GM19452 (cell line): ENCODE data around the gene DST.
"Not testable (repeated sequence)": the region's sequence is repeated elsewhere in the genome, so short reads cannot be mapped to it uniquely, and the experiment has no call there.

Experiments used
- ATAC-seq: cut with Tn5 transposase; IDR thresholded peaks from one replicate; pipeline ENCODE4 v1.9.1; 2021; ENCODE audit not compliant: unreplicated experiment

The DST gene

DNA sequence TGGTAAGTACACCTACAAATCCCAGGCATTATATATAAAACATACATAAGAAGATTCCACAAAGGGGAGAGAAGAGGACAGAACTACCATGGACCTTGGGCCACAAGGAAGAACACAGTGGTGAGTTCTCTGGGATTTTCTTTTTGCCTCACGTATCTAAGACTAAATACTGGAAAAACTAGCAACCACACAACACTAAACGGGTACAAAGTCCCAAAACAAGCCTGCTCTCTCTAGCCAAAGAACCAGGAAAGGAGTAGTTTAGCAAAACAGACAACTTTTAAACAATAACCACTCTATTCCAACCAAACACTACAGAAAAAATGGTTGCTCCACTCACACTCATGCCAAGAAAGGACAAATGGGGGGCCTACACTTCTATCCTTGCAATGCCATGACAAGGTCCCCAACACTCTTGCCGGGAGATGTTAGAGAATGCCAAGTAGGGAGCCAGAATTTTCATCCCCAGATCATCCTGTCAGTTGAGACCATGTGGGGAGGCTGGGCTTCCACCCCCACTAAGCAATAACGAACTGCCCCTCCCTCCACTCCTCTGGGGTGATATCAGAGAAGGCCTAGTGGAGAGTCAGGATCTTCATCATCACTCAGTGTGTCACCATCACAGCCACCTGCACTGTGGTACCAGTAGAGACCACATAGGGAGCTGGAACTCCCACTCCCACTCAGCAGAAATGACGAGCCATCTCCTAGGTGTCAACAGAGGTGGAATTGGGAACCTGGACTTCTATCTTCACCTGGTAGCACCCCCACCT lies 123.5 kb downstream of the DST start:
- no peak for ATAC-seq

DNA sequence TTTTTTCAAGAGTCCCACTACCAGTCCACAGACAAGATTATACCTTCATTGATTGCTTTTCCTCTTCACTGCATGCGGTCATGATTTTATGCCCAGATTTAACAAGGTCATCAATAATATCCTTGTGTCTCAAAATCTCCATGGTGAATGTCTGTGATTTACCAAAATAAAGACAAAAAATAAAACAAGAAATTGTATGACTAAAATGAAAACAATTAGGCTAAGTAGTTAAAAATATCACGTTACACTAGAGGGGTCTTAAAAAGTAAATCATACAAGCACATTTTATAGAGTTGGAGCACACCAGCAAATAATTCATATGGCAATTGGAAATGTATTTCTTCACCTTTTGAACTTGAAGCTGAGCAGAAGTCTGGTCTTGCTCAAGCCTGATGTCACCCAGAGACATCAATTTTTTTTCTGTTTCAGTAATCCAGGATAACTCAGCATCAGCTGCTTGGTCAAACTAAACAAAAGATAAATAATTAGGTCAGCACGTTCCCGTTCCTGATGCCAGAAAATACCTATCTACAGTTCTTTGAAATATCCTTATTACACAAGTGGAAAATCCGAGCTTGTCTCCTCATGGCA lies 125.4 kb downstream of the DST start:
- no peak for ATAC-seq

DNA sequence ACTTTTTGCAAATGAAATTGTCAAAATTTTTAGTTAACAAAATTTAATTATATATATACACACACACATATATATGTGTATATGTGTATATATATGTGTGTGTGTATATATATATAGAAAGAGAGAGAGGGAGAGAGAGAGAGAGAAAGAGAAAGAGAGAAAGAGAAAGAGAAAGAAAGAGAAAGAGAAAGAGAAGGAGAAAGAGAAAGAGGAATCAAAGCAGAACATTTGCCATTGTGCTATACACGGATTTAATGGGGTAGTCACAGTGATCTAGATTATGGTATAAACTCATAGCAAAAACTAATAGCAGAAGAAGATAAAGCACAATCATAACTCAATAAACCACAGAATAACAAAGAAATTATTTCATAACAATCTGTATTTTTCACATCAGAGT lies 126.7 kb downstream of the DST start:
- no peak for ATAC-seq

DNA sequence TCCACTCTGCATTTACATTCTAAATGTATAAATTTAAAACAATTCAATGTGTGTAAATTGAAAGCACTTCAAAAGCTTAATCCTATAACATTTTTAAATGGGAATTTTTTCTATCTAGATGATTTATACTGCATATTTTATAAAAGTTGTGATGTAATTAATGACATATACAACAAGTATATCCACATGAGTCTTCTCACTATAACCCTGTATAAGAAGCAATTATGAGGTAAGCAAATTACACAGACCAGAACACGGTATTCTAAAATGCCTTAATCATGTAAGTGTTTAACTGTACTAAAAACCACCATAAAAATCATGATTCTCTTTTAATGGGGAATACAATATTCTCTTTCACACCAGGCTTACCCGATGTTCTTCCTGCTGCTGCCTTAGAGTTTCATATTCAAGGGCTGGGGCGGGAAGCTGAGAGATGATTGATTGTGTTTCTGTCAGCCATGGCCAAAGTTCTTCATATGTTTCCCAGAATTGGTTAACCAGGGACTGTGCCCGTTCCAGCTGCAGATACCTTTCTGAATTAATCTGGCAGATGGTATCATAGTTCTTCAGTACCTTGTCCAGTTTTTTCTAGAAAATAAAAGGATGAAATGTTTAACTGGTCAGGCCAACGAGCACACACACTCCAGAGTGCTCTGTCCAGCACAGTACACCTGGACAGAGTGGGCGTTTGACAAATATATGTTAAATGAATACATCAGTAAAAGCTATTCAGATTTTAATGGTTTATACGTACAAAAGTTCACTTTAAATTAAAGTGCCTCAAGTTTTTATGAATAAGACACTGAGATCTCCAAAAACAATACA lies 127.4 kb downstream of the DST start:
- no peak for ATAC-seq

DNA sequence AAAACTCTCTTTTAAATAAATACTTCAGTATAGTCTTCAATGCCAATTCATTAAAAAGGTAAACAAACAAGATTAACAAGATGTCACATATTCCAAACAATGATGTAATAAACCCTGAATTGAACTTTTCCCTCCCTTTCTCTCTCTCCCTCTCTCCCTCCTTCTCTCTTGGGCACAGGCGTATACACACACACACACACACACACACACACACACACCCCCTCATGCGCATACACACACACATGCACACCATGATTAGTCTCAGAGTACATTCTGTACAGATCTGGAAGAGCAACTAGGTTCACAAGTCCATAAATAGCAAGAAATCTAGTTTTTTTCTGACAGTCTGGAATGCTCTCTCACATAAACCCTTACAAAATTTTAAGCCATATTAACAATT lies 128.3 kb downstream of the DST start:
- ATAC-seq, result no peak

DNA sequence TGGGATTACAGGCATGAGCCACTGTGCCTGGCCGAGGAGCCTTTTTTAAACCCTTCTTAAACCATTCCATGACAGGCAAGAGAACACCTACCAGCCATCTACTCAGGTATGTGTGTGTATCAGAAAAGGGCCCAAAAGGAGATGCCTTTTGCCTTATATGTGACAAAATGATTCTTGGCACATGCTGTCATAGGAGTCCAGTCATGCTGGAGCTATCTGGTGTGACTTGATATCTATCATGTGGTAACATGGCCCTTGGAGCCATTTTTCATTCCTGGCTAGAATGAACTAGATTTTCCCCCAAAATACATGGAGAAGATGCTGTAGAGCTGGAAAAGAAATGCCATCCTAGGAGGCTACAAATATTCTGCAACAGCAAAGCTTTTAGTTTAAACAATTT lies 129.1 kb downstream of the DST start:
- no peak for ATAC-seq

DNA sequence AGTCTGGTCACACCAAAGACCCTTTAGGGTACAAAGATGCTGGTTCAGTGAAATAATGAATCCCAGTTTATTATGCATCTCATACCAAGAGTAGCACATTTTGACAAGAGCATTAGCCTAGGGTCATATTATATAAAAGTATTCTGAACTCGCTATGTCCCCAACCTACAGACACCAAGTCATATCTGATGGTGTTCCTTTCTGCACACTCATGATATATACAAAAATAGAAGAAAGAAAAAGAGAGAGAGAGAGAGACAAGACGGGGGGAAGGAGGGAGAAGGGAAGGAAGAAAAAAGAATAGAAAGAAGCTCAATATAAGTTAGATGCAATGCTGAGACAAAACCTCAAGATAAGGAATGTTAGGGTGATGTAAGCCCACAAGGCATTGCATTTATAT lies 131.1 kb downstream of the DST start:
- no peak for ATAC-seq

DNA sequence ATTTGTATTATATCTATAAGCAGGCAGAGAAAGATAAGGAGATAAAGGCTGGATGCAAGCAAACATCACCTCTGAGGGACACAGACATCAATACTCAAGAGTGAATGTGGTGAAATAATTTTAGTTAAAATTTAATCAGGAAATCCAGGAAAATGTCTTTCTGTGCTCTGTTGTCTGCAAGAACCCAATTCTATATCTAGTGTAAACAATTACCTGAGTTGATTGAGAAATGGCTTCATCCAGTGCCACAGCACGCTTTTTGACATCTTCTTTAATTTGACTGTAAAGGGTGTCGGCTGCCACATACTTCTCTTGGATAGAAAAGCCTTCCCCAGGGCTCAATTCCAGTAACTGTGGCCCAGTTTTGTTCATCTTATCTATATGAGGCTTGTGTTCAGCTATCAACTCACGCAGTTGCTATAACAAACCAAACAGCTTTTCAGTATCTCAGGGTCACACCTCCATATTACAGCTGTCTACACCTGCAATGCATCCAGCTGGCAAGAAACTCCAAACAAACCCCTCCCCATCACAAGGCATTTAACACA lies 131.6 kb downstream of the DST start:
- no peak for ATAC-seq

DNA sequence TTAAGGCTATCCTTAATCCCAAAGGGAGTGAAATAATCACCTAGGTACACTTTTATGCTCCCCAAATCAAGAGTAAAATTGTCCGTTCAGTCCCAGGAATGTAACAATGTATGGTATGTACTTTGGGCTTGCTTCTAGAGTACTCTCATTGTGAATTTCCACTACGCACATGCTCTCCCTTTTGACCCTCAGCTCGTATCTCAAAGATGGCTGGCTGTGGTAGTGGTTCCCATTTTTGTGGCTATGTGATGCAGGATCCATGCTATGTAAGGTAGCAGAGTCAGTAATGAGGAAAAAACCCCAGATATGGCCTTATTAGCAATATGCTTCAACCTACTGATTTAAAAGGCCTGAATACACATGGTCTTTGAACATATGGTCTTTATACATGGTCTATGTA lies 133.7 kb downstream of the DST start:
- no peak for ATAC-seq

DNA sequence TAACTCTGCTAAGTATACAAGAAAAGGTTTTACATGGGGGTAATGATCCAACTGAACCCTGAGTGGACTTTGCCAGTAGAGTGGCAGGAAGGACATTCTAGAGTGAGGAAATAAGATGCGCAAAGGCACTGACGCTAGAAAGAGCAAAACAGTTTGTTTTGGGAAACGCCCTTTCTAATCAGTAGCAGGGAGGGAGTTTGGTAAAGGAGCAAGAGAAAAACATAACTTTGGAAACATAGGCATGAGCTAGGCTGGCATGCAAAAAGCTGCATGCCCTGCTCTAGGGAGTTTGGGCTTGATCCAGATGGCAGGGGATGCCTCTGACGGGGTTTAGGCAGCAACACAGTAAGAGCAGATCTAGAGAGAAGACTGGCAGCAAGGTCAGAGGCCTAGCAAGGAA lies 135.2 kb downstream of the DST start:
- ATAC-seq, result no peak

DNA sequence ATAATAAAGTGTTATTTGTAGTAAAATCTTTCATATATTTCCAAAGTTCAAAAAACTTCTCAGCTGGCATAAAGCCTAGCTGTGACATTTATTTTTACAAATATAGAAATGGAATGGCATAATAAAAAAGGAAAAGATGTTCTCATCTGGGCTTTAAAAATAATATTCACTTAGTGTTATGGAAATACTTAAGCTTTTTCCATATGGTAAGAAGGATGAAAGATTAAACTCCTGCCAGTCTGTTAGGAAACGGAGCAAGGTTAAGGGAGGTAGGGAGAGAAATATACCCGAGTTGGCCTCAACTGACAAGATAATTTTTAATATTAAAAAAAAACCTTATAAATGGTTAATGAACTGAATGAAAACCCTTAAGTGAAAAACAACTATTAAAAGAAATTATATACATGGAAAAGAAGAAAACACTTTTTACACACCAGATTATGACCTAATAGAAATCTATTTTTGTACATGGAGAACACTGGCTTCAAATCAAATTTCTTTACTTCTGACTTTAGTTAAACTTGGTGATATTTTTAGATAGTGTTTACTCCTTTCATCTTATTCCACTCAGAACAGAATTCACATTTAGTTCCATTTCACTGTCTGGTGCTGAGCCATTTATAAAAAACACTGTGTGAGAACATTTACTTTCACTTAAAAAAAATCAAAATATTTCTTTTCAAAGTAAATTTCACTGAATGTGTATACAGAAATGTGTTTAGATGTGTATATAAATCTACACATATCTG lies 137.0 kb downstream of the DST start:
- ATAC-seq, result no peak

DNA sequence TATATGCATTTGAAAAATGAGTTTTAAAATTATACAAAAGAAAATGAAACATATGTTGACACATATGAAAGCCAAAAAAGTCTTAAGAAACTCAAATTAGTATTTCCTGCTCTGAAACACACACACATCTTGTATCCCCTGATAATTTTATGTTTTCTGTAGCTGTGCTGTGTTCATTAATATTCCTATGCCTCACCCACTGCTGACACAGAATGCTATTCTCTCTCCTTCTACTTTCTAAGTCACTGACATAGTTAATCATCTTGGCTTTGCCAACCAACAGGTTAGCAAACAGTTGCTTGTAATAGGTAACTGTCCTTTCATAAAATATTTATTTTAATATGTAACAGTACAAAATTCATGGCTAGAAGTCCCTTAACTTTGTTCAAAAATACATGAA lies 140.7 kb downstream of the DST start:
- no peak for ATAC-seq

DNA sequence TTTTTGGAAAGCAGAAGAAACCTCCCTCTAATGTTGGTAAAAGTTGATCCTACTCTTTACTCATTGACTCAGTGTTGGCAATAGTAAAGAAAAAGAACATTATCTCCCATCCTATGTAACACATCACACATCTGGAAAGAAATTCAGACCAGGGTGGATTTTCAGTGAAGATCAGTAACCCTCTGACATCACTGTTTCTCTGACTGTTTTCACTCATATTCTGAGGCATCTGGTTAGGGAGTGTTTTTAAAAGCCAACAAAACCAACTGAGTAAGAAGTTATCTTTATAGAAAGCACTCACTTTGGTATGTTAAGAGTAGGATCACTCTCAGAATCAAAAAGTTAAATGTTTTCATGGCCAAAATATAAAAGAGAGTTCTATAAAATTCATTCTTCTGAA lies 143.6 kb downstream of the DST start:
- ATAC-seq, result no peak

DNA sequence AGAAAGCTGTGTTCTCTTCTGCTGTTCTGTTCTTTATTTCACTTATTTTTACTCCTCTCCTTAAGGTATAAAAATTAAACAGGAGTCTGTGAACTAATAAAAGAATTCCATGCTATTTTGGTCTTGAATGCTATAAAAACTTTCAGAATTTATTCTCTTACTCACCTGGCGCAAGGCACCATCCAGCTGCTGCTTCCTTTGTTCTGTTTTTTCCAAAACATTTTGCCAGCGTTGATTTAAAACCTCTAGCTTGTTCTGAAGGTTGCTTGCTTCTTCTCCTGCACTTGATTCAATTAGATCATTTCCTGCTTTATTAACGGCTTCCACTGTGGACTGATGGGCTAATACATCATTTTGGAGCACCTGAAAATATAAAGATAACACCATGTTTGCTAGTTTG lies 145.0 kb downstream of the DST start:
- no peak for ATAC-seq

DNA sequence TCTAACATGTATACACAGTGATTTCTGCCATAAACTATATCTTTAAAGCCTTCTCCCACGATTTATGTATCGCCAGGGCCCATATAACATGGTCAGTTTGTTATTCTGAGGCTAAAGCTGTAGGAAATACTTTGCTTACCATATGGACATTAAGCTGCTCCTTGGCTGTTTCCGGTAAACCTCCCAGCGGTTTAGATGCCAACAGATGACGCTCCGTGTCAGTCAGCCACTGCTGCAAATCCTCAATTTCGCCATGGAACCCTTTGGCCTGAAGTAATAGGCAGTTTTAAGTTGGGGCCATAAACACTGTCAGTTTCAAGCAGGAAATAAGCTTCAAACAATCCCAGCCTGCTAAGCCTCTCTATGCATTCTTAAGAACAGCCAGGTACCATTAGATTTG lies 145.4 kb downstream of the DST start:
- ATAC-seq, result no peak

DNA sequence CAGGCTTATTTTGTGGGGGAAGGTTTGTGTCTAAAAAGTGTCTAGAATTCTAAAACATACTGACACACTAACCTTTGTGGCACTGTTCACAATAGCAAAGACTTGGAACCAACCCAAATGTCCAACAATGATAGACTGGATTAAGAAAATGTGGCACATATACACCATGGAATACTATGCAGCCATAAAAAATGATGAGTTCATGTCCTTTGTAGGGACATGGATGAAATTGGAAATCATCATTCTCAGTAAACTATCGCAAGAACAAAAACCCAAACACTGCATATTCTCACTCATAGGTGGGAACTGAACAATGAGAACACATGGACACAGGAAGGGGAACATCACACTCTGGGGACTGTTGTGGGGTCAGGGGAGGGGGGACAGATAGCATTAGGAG lies 146.0 kb downstream of the DST start:
- not testable (repeated sequence) for ATAC-seq

DNA sequence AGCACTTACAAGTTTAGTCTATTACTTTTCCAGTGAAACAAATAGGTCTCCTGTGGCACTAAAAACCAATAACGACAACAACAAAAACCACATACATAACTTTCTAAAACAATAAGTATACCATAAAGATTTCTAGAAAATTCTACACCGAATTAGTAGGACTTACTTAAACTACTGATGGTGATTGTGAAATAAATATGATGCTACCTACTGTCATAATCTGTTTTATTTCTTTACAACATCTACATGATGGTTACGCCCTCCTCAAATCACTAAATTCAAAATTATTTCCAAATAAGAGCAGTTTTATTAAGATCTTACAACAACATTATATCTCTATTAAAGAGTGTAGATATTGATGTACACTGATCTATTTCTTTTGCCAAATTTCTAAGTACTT lies 147.0 kb downstream of the DST start:
- ATAC-seq, result no peak

DNA sequence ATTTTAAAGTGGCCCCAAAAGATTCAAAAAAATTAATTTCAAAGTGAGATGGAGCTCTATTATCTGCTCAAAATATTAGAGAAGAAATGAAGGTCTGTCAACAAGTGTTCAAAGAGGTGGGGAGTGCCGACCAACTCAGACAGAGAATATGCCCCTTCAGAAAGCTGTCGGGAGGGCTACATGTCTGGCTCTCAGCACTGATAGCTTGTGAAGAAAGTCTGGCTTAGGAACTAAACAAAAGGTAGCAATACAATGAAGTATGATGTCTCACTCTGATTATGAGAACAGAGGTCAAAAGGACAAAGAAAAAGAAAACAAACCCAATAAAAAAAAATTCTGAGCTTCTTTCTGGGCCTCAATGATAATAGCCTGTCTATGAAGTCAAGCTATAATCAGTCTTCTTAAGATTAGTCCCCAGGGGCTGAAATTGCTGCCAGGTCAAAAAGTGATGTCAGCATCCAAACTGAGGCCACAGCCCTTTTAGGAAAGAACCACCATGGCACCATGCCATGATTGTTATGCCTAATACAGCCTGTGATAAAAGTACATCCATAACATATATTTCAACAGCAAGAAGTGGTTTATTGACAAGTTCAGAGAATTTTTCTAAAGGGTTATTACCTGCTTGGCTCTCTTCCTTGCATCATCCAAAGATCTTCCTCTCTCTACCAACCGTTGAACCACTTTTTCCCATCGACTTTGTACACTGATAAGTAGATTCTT lies 150.9 kb downstream of the DST start:
- ATAC-seq, result no peak

DNA sequence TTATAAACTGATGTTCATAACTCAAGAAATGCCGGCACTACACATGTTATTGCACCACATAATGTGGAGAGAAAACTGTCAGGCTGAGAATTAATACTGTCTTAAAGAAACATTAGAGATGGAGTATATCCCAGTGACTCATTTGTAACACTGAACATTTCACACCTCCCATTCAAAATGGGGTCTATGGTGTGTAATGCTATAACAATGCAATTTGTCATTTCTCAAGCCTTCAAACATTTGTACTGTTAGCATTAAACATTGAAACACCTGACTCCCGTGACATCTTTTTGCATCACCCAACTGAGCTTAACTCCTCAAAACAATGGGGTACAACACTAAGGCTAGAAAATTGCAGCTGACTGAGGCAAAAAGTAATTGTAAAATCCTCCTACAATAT lies 151.7 kb downstream of the DST start:
- no peak for ATAC-seq

DNA sequence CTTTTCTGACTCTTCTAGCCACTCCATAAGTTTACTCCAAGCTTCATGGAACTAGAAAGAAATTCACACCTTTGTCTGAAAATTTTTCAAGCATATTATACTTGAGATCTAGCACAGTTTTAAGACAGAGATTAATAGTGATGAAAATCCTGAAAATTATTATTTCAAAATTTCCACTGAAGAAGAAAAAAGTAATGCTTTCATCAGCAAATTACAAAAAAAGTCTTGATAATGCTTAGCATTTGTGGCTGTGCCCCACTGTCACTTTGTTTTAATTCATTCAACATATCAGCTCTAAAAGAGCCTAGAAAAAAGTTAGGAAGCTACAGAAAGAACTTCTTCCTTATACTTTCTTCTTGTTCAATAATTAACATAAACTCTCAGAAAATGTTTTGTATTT lies 153.1 kb downstream of the DST start:
- no peak for ATAC-seq

DNA sequence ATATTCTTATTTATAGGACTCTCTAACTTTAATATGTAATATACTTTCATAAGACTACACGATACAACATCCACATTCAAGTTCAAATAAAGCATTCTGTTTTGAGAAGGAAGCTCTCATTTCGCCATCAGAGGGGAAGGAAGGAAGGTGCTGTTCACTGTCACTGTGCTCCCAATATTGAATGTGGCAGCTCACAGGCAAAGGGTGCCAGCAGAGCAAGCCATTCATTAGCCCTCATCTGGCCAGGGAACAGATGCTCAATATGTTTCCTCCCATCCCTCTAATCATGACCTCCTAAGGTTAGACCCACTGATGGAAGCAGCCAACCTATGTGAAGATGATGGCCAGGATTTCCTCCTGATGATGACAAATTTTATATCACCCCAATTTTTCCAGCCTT lies 154.4 kb downstream of the DST start:
- no peak for ATAC-seq
